ENCODE results near the gene SNX21. TPM values are rescaled to one million over a fixed set of nuclear protein-coding genes. Genes with fewer than 3 reads are reported as not detected.

The SNX21 gene
- total RNA-seq, 4 donors from 2014 or later = 45.9 to 76.3 (median 59.7) TPM

DNA sequence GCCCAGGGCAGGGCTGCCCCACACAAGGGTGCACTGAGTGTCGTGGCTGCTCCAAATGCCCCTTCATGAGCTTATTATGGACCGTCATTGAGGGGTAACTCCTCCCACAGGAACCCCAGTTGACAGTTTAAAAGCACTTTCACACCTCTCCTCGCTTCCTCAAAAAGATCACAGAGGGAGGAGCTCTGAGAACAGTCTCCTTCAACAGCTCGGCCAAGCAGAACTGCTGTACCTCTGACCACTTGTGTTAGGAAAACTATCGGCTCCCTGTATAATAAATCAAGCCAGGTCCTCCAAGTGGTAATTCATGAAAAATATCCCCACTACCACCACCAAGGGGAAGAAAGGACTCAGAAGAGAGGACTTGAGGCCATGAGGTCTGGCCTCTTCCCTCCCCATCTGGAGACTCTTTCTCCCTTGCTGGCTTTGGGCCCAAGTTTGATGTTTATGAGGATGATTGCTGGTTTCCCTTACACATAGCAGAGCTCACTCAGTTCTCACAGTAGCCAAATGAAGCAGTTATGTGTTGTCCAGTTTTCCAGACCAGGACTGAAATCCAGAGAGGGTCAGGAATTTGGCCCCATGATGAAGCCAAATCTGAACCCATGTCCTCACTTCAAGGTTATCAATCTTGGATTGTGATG, 8.7 kb downstream of the SNX21 start:
- 25 to 80% methylated on average over 1 to 4 of the region's 5 CpGs for WGBS, 2 donors (ENCODE audit: low coverage in 1 of 2)
- Histone ChIP-seq H3K36me3 (peaks cover 0 to 97% of the 10 kb centered on the region in 2 donors), H3K4me1 (peaks cover 0 to 74% (median 23%) of the 10 kb centered on the region in 3 donors), H3K4me3 (no peak overlapping the region), H3K27ac (peak overlapping the region in 3 of 4 donors; percentile 58 to 77 (median 72)), H3K9me3 (no peaks in the 10 kb centered on the region), H3K27me3 (no peaks in the 10 kb centered on the region)
- TF ChIP-seq, protein P1, sequence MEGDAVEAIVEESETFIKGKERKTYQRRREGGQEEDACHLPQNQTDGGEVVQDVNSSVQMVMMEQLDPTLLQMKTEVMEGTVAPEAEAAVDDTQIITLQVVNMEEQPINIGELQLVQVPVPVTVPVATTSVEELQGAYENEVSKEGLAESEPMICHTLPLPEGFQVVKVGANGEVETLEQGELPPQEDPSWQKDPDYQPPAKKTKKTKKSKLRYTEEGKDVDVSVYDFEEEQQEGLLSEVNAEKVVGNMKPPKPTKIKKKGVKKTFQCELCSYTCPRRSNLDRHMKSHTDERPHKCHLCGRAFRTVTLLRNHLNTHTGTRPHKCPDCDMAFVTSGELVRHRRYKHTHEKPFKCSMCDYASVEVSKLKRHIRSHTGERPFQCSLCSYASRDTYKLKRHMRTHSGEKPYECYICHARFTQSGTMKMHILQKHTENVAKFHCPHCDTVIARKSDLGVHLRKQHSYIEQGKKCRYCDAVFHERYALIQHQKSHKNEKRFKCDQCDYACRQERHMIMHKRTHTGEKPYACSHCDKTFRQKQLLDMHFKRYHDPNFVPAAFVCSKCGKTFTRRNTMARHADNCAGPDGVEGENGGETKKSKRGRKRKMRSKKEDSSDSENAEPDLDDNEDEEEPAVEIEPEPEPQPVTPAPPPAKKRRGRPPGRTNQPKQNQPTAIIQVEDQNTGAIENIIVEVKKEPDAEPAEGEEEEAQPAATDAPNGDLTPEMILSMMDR (IDR thresholded peaks at IDR 0.05) = peak in 1 of 4 experiments; percentile 4
- no peak for TF ChIP-seq EP300 (IDR thresholded peaks at IDR 0.05)
- ATAC-seq = peak; percentile 41

GRCh38 chr20:45843506-45843905, 9.9 kb downstream of the SNX21 start:
- 90 to 100% methylated on average over 1 to 5 of the region's 14 CpGs for WGBS, 2 donors (ENCODE audit: low coverage in 1 of 2)
- Histone ChIP-seq H3K36me3 (peaks cover 0 to 97% of the 10 kb centered on the region in 2 donors), H3K4me1 (peaks cover 0 to 62% (median 23%) of the 10 kb centered on the region in 3 donors), H3K9me3 (no peaks in the 10 kb centered on the region), H3K27ac (peak overlapping the region in 3 of 4 donors; percentile 58 to 77 (median 72)), H3K4me3 (no peak overlapping the region), H3K27me3 (no peaks in the 10 kb centered on the region)
- TF ChIP-seq EP300 (IDR thresholded peaks at IDR 0.05) = no peak
- TF ChIP-seq POLR2A (IDR thresholded peaks at IDR 0.05) = no peak
- TF ChIP-seq, protein P1 (IDR thresholded peaks at IDR 0.05) = no peak
- no peak for TF ChIP-seq POLR2AphosphoS5 (IDR thresholded peaks at IDR 0.05)
- ATAC-seq = no peak

DNA sequence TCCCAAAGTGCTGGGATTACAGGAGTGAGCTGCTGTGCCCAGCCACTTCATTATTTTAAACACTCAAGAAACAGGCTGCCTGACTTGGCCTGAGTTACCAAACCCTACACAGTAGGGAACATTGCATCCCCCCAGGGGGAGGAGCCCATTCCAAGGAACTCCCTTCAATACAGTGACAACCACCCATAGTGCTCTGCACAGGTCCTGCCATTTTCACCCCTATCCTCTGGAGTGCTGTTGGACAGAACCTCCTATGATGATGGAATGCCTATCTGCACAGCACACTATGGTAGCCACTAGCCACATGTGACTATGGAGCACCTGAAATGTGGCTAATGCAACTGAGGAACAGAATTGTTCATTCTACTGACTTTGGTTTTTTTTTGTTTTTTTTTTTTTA, 11.9 kb downstream of the SNX21 start:
- Histone ChIP-seq H3K4me1 (peaks cover 0 to 48% (median 23%) of the 10 kb centered on the region in 3 donors), H3K27ac (peak overlapping the region in 1 of 4 donors; percentile 18), H3K4me3 (no peak overlapping the region), H3K9me3 (no peaks in the 10 kb centered on the region), H3K36me3 (peaks cover 0 to 91% of the 10 kb centered on the region in 2 donors), H3K27me3 (no peaks in the 10 kb centered on the region)
- no peak for ATAC-seq
- no peak for TF ChIP-seq EP300 (IDR thresholded peaks at IDR 0.05)
- no peak for TF ChIP-seq POLR2A (IDR thresholded peaks at IDR 0.05)
- TF ChIP-seq, protein P1 (IDR thresholded peaks at IDR 0.05) = no peak
- TF ChIP-seq POLR2AphosphoS5 (IDR thresholded peaks at IDR 0.05) = no peak

GRCh38 chr20:45848421-45848820, 14.8 kb downstream of the SNX21 start:
- Histone ChIP-seq H3K4me1 (peaks cover 0 to 24% (median 5%) of the 10 kb centered on the region in 3 donors), H3K27me3 (no peaks in the 10 kb centered on the region), H3K9me3 (no peaks in the 10 kb centered on the region), H3K4me3 (no peak overlapping the region), H3K27ac (no peak overlapping the region), H3K36me3 (peaks cover 0 to 91% of the 10 kb centered on the region in 2 donors)
- 100% methylated on average over 1 of the region's 8 CpGs; no CpG with 5 or more reads in 1 of the 2 donors for WGBS, 2 donors (ENCODE audit: low coverage in 1 of 2)
- TF ChIP-seq POLR2AphosphoS5 (IDR thresholded peaks at IDR 0.05) = no peak
- no peak for TF ChIP-seq EP300 (IDR thresholded peaks at IDR 0.05)
- TF ChIP-seq, protein P1 (IDR thresholded peaks at IDR 0.05) = no peak
- TF ChIP-seq POLR2A (IDR thresholded peaks at IDR 0.05) = no peak
- no peak for ATAC-seq

DNA sequence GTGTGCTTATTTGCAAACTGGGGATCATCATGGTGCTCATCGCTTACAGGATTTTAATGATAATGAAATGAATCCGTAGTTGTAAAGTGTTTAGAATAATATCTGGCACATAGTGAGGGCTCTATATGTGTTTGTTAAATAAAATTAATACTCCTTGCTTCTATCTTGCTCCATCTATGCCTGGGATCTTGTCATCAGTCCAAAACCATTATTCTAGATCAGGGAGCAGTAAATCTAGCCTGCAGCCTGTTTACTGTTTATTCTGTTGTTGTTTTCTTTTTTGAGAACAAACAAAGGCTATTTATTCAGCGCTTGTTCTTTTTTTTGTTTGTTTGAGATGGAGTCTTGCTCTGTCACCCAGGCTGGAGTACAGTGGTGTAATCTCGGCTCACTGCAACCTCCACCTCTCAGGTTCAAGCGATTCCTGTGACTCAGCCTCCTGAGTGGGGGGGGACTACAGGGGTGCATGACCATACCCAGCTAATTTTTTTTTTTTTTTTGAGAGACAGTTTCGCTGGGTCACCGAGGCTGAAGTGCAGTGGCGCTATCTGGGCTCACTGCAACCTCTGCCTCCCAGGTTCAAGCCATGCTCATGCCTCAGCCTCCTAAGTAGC, 15.5 kb downstream of the SNX21 start:
- 75 to 93% methylated on average over 4 to 8 of the region's 8 CpGs for WGBS, 2 donors (ENCODE audit: low coverage in 1 of 2)
- H3K9me3 ChIP-seq = no peaks in the 10 kb centered on the region
- H3K27ac ChIP-seq = no peak overlapping the region
- H3K4me1 ChIP-seq = peaks cover 0 to 24% (median 0%) of the 10 kb centered on the region in 3 donors
- no peak overlapping the region for H3K4me3 ChIP-seq
- H3K36me3 ChIP-seq = peaks cover 0 to 91% of the 10 kb centered on the region in 2 donors
- TF ChIP-seq, protein P1 (IDR thresholded peaks at IDR 0.05) = no peak
- TF ChIP-seq POLR2A (IDR thresholded peaks at IDR 0.05) (no peak), EP300 (IDR thresholded peaks at IDR 0.05) (no peak), POLR2AphosphoS5 (IDR thresholded peaks at IDR 0.05) (no peak)
- ATAC-seq = no peak
- no peaks in the 10 kb centered on the region for H3K27me3 ChIP-seq
